Duodenal mucosa (tissue), 2 donors: ENCODE measurements around the gene LTBP3.

Experiments used
- H3K27ac ChIP-seq: one replicate; pipeline ENCODE4 v1.7.0; 2013; ENCODE audit warnings: low read depth, low read length
- H3K27me3 ChIP-seq, 2 donors: one replicate each; pipeline ENCODE4 v1.7.0; 2013; ENCODE audit warnings: low read length in 2 of 2, control low read depth in 1 of 2; ENCODE audit not compliant: insufficient read depth in 2 of 2, control insufficient read depth in 1 of 2
- H3K36me3 ChIP-seq, 2 donors: one replicate each; pipeline ENCODE4 v1.7.0; 2013; ENCODE audit warnings: low read length in 2 of 2, control low read depth in 1 of 2; ENCODE audit not compliant: insufficient read depth in 2 of 2, control insufficient read depth in 1 of 2
- H3K4me1 ChIP-seq, 2 donors: one replicate each; pipeline ENCODE4 v1.7.0; 2013; ENCODE audit warnings: low read length in 2 of 2, control low read depth in 1 of 2; ENCODE audit not compliant: insufficient read depth in 2 of 2, control insufficient read depth in 1 of 2
- H3K4me3 ChIP-seq, 2 donors: one replicate each; pipeline ENCODE4 v1.7.0; 2013; ENCODE audit warnings: low read length in 2 of 2, low read depth in 1 of 2
- H3K9ac ChIP-seq, 2 donors: one replicate each; pipeline ENCODE4 v1.7.0; 2013; ENCODE audit warnings: low read length in 2 of 2, low read depth in 1 of 2
- H3K9me3 ChIP-seq, 2 donors: one replicate each; pipeline ENCODE4 v1.7.0; 2013; ENCODE audit warnings: low read length in 2 of 2, control low read depth in 1 of 2; ENCODE audit not compliant: control insufficient read depth in 1 of 2

The LTBP3 gene

DNA sequence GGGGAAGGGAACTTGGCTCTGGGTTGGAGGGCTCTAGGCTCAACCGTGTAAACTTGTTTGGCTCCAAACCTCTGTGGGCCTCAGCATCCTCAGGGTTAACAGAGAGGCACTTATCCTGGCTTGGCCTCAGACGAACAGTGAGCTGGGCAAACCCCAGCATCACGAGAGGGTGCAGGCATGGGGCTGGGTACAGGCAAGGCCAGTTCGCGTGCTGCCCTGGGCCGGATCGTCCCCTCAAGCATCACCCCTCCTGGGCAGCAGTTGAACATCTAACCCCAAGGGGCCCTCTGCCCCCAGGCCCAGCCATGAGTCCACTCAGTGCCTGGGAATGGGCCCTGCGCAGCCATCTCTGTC lies 19.6 kb upstream of the LTBP3 start:
- Histone ChIP-seq H3K9me3 (no peaks in the 10 kb centered on the region), H3K36me3 (peaks cover 12 to 29% of the 10 kb centered on the region in 2 donors), H3K4me1 (peaks cover 48% of the 10 kb centered on the region in 2 donors), H3K27me3 (no peaks in the 10 kb centered on the region), H3K4me3 (peak overlapping the region; percentile 79 to 81), H3K27ac (peak overlapping the region; percentile 47), H3K9ac (peak overlapping the region; percentile 67 to 80)

DNA sequence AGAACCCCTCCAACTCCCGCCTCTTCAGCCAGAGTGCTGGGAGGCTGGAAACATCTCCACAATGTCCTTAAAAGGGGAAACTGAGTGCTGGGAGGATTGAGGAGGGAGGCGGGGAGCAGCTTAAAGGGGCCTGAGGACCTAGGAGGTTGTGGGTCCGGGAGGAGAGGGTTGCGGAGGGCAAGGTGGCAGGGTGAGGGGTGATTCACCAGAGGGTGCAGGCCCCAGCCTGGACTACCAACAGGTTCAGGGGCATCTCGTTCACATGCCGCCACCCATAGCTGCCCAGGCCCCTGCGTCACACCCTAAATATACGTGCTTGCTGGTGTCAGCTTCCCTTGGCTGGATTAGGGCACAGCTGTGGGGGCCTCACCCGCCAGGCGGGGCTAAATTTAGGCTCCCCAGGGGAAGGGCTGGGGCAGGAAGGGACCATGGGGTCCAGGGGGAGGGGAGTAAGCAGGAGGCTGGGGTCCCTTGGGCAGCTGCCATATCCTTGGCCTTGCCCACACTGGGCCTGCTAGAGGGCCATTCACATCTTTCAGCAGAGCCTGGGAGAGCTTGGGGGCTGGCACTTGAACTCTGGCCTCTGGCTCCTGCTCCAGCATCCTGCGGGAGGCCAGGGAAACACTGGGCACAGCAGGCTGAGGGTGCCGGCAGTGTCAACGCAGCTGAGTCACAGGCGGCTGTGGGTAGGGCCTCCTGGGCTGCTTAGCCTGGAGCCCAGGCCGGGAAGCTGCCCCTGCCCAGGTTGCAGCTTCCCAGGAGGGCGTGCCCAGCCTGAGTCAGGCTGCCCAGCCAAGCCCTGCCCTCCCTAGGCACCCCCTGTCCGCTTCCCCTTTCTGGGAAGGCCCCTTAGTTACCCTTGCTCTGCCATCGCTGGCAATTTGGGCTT lies 19.0 kb upstream of the LTBP3 start:
- Histone ChIP-seq H3K4me1 (peaks cover 48% of the 10 kb centered on the region in 2 donors), H3K36me3 (peaks cover 12 to 29% of the 10 kb centered on the region in 2 donors), H3K9me3 (no peaks in the 10 kb centered on the region)

DNA sequence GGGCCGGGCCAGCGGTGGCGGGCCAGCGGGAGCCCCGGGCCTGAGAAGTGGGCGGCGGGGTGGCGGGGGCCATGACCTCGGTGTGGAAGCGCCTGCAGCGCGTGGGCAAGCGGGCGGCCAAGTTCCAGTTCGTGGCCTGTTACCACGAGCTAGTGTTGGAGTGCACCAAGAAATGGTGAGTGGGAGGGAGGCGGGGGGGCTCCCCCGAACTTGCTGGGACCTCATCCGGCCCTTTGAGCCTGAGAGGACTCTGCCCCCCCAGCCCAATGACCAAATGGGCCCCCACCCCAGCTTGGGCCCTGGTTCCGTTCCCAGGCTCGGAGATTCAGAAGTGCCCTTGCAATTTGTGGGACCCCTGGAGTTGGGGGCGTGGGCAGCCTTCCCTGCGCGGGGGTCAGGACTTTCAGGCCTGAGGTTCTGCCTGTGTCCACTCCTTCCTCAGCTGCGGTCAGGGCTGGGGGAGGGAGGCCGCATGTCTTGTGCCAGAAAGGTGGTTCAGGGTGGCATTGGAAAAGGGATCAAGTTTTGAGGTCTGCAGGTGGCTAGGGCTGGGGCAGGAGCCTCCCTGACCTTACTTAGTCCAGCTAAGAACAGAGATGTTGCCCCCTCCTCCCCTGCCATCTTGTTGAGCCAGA lies 18.2 kb upstream of the LTBP3 start:
- peak overlapping the region; percentile 47 for H3K27ac ChIP-seq
- H3K27me3 ChIP-seq = no peaks in the 10 kb centered on the region
- peak overlapping the region; percentile 67 to 80 for H3K9ac ChIP-seq
- H3K4me1 ChIP-seq = peaks cover 56% of the 10 kb centered on the region in 2 donors
- H3K9me3 ChIP-seq = no peaks in the 10 kb centered on the region
- peaks cover 7 to 22% of the 10 kb centered on the region in 2 donors for H3K36me3 ChIP-seq
- H3K4me3 ChIP-seq = peak overlapping the region; percentile 79 to 81

More for the DNA sequence above, 19.0 kb upstream of the LTBP3 start:
- H3K27ac ChIP-seq = peak overlapping the region; percentile 47
- H3K27me3 ChIP-seq = no peaks in the 10 kb centered on the region
- H3K4me3 ChIP-seq = peak overlapping the region; percentile 79 to 81
- H3K9ac ChIP-seq = peak overlapping the region; percentile 67 to 80

DNA sequence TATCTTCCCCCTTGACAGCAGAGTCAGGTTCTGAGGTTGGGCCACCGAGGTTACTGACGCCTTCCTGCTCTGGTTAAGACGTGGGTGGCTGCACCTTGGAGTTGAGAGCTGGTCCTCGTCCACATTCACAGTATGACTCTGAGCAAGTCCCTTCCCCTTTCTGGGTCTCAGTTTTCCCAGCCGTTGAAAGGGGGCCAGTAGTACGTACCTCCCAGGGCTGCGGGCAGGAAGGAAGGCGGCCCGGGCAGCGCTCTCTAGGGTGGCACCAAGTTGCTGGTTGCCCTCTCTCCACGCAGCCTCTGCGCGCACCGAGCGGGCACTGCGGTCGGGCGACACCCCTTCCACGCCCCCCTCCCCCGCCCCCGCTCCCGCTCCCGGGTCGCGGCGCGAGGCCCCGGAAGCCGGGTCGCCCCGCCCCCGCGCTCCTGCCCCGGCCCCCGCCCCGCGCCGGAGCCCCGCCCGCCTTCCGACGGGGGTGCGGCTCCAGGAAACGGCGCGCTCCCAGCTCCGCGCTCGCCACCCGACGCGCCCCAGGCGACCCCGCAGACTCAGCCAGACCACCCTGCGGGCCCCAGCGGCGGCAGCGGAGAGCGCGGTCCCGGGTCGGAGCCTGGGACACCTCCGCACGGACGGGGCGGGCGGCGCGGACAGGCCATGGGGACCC lies 17.5 kb upstream of the LTBP3 start, which contains the start of gene EHBP1L1:
TSS of gene EHBP1L1 (plus strand) at position 486 of the 664 bp plus-strand sequence. CDS start 250 bp downstream, outside the sequence.
- Histone ChIP-seq H3K27me3 (no peaks in the 10 kb centered on the region), H3K36me3 (peaks cover 7 to 17% of the 10 kb centered on the region in 2 donors), H3K9me3 (no peaks in the 10 kb centered on the region), H3K4me1 (peaks cover 62% of the 10 kb centered on the region in 2 donors), H3K4me3 (peak within 1 kb of the TSS; percentile 81), H3K9ac (peak within 1 kb of the TSS; percentile 67 to 80), H3K27ac (peak within 1 kb of the TSS; percentile 47)

DNA sequence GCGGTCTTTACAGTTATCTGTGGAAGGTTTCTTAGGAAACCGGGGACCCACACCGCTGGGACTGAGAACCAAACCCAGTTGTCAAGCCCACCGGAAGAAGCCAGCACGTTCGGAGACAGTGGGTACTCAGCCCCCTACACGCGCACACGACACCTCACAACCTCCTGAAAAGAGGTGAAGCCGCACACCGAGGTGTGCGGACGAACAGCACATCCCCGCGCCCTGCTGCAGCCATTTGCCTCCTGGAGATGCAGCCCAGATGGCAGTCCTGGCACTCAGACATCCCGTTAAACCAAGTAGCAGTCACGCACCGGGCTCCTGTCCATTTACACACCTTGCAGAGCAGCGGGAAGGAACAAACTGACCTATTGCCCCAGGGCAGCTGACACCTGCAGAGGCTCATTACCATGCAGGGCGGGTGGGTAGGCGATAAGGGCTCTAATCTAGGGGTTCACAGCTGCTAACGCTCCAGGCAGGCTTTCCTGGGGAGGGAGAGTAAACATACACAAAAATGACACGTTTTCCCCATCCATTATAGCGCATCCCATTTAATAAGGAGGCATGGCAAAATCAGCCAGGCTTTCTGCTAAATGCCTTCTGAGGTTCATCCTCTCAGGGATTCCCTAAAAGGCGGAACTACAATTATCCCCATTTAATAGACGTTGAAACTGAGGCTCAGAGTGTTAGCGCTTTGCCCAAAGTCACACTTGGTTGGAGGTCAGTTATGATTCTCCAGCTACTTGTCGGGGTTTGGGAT lies 16.8 kb upstream of the LTBP3 start:
- Histone ChIP-seq H3K4me3 (peak overlapping the region; percentile 71 to 81), H3K36me3 (peaks cover 7 to 10% of the 10 kb centered on the region in 2 donors), H3K27me3 (no peaks in the 10 kb centered on the region), H3K9ac (peak overlapping the region; percentile 15 to 63), H3K4me1 (peaks cover 62 to 66% of the 10 kb centered on the region in 2 donors), H3K27ac (peak overlapping the region; percentile 45), H3K9me3 (no peaks in the 10 kb centered on the region)

DNA sequence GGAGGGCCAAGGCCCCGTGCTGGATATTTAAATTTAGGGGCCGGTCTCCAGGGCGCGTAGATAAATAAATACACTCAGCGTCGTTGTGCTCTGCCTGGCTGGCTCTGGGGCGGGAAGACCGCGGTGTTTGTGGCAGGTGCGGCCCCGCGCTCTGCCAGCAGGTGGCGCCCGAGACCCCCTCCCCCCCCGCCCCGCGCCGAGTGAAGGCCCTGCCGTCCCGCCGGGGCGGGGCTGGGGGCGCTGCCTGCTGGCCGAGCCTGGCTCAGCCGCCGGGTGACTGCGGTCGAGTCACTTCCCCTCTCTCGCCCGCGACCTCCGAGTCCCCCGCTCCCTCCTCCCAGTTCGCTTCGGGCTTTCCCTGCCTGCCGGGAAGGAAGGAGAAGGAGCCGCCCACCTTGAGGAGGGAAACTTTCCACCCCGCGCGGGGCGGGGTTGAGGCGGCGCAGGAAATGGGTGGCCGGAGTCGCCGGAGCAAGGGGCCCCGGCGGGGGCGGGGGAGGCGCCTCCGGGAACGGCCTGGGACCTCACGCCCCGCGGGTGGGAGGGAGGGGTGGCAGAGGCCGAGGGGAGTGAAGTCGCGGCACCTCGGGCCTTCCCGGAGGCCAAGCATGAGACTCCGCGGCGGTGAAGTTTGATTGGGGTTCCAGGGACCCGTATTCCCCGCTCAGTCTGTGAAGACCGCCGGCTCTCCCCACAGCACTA lies 16.1 kb upstream of the LTBP3 start:
- H3K36me3 ChIP-seq = peaks cover under 1 to 3% of the 10 kb centered on the region in 2 donors
- peaks cover 65 to 70% of the 10 kb centered on the region in 2 donors for H3K4me1 ChIP-seq
- H3K27ac ChIP-seq = peak overlapping the region; percentile 45
- no peaks in the 10 kb centered on the region for H3K27me3 ChIP-seq
- H3K9me3 ChIP-seq = no peaks in the 10 kb centered on the region
- peak overlapping the region; percentile 67 to 77 for H3K9ac ChIP-seq
- H3K4me3 ChIP-seq = peak overlapping the region; percentile 81 to 94

DNA sequence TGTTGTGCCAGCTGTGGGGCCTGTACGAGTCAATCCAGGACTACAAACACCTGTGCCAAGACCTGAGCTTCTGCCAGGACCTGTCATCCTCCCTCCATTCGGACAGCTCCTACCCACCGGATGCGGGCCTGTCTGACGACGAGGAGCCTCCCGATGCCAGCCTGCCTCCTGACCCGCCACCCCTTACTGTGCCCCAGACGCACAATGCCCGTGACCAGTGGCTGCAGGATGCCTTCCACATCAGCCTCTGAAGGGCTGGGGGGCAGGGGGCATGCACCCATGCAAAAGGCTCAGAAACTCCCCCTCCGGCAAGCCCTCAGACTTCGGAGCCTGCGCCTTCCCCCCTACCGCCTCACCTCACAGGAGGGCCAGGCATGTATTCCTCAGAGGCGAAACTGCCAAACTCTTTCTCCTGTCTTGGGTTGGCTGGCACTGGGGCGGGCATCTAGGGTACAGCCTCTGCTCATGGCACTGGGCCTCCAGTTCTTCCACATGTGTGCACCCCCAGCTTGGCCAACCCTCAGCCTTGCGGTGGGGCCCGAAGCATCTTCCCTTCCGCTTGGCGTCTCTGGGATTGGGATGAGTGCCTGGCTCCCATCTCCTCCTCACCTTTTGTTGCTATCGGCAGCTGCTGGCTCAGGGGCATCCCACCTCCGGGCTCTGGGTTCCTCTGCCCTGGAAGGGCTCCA lies 15.4 kb upstream of the LTBP3 start:
- Histone ChIP-seq H3K4me1 (peaks cover 66 to 74% of the 10 kb centered on the region in 2 donors), H3K36me3 (no peaks in the 10 kb centered on the region), H3K9me3 (no peaks in the 10 kb centered on the region), H3K4me3 (peak overlapping the region; percentile 65 to 94), H3K9ac (peak overlapping the region; percentile 67 to 77), H3K27ac (peak overlapping the region; percentile 42), H3K27me3 (no peaks in the 10 kb centered on the region)

DNA sequence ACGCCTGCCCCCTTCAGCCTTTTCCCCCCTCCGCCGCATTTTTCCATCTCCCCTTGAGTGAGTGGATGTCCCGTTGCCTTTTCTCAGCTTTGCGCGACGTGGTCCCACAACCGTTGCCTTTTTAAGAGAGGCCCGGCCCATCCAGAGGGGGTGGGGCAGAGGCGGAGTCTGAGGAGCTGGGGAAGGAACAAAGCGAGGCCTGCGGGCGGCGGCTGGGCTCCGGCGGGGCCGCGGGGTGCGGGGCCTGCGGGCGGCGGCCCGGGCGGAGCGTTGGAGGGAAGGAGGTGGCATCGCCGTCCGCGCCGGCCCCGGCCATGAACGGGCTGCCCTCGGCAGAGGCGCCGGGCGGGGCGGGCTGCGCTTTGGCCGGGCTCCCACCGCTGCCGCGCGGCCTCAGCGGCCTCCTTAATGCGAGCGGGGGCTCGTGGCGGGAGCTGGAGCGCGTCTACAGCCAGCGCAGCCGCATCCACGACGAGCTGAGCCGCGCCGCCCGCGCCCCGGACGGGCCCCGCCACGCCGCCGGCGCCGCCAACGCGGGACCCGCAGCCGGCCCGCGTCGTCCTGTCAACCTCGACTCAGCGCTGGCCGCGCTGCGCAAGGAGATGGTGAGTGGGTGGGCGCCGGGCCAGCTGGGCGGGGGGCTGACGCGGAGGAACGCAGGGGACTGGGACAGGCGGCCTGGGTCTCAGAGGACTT lies 14.3 kb upstream of the LTBP3 start, which contains the start of gene FAM89B:
TSS of gene FAM89B (plus strand) at position 183 of the 696 bp plus-strand sequence. CDS start at position 315, 132 bp downstream.
- Histone ChIP-seq H3K36me3 (no peaks in the 10 kb centered on the region), H3K4me3 (peak within 1 kb of the TSS; percentile 83 to 94), H3K9ac (peak within 1 kb of the TSS; percentile 77 to 94), H3K4me1 (peaks cover 55 to 73% of the 10 kb centered on the region in 2 donors), H3K27me3 (no peaks in the 10 kb centered on the region), H3K27ac (peak within 1 kb of the TSS; percentile 50), H3K9me3 (no peaks in the 10 kb centered on the region)
